GM18519 (cell line): ENCODE data around the gene PEX19.

Experiments used
- ATAC-seq: cut with Tn5 transposase; IDR thresholded peaks from one replicate; pipeline ENCODE4 v1.9.1; 2021; ENCODE audit warnings: mild to moderate bottlenecking, moderate library complexity; ENCODE audit not compliant: unreplicated experiment, low FRiP score

The PEX19 gene

GRCh38 chr1:160282807-160283206, 2.1 kb downstream of the PEX19 start:
- ATAC-seq = no peak

DNA sequence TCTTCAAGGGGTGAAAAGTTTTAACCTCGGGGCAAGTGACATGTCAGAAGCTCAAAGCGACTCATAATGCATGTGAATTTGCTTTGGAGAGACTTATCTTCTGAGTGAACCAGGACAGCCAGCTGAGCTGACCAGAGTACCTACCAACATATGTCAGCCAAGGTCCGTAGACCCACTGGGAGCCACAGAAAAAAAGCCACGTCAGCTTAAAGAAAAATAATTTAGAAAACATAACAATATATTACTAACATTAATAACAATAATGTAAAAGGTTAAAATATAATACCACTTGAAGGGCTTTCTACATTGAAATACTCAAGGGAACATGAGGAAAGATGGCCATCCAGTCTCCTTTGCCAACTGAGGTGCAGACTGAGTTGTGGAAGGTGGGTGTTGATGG, 6.9 kb downstream of the PEX19 start:
- no peak for ATAC-seq

DNA sequence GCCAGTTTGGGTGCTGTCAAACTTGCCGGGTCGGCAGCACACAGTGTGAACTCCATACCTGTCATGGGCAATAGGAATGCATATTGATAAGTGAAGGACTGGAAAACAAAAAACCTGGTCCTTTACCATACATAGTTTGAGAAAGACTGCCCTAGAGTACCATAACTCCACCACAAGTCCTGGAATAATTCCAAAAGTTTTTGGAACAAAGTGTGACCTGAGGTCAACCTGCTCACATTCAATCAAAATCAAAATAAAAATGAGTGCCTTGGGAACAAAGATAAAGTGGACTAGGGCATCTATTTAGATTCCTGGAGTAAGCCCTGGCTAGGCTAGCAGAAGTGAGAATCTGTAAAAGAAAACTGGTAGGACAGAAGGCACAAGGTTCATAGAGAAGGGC, 7.6 kb downstream of the PEX19 start:
- ATAC-seq = no peak

DNA sequence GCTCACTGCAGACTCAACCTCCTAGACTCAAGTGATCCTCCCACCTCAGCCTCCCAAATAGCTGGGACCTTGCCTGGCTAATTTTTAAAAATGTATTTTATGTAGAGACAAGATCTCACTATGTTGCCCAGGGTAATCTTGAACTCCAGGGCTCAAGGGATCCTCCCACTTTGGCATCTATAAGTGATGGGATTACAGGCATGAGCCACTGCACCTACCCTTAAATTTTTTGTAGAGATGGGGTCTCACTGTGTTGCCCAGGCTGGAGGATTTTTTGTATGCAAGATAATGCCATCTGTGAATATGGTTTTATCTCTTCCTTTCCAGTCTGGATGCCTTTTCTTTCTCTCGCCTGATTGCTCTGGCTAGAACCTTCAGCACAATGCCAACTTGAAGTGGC, 13.9 kb downstream of the PEX19 start:
- ATAC-seq = no peak

- no peak for ATAC-seq
These were observed 17.5 kb downstream of the PEX19 start for GRCh38 chr1:160267284-160267991.

DNA sequence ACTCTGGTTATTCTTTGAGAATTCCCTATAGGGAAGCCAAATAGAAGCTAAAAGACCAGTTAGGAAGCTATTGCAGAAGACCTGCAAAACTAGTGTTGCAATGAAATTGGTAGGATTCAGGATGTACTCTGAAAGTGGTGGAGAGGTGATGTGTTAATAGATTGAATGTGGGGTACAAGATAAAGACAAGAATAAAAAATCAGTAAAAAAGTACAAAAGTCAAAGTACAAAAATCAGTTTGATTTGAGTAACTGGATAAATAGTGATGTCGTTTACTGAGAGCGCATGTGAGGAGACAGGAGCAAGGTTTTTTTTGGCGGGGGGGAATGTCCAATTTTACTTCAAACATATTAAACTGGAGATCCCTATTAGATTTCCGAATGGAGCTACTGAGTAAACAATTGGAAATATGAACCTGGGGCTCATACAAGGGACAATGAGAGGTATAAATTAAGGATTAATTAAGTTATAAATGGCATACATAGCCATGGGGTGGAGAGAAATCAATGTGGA, 20.1 kb downstream of the PEX19 start:
- no peak for ATAC-seq

GRCh38 chr1:160261893-160262794, 22.8 kb downstream of the PEX19 start, which contains the start of gene DCAF8:
Gene DCAF8, minus strand, starts transcription at chr1:160262549. Its CDS starts 18,541 bp downstream, at chr1:160244008.
- peak; percentile 73 for ATAC-seq

DNA sequence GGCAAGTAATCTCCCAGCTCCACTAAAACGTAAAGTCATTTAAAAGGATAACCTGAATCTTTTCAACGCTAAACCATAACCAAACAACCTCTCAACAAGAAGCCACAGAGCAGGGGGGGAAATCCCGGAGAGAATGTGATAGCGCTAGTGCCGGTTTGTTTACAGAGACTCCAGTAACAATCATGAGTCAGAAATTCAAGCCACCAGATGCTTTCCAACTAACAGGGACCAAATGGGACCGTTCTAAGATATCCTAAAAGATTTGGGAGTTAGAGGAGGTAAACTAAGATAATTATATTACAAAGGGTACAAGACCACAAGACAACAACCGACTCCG, 23.4 kb downstream of the PEX19 start:
- ATAC-seq = no peak

DNA sequence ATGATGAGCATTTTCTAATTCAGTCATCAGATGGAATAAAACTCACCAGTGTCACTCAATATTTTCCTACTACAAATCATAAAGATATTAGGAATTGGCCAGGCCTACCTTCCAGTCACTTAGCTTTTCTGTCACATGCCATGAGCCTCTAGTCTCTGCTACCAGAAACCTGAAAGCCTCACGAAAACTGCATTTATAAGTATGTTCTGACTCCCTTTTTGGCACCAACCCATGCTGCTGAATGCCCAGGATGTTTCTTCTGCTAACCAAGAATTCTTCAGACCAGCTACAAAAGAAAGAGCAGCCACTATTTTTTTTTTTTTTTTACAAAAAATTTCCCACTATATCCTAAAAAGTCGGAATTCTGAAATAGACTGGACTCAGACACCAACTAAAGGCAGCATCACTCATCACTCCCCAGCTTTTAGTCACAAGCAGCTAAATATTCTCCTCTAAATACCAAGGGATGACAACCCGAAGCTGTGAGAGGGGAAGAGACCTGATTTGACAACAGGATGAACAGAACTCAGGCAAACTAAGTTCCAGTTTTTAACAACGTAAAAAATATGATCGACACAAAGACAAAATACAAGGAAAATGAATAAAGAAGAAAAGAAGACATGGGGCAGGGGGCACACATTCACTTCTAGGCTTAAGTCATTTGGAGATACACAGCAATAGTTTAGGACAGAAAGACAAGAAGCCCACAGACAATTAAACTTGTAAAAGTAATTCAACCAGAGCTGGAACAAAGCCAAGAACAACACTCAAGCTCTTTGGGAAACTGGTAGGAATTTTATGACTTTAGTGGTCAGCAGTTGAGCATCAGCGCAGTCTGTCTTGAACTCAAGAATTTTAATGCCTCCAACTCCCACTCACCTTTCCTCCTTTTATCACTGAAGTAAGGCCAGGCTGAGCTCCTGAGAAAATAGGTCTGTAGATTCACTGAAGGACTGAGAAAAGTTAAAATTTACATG, 24.2 kb downstream of the PEX19 start:
- ATAC-seq = no peak

DNA sequence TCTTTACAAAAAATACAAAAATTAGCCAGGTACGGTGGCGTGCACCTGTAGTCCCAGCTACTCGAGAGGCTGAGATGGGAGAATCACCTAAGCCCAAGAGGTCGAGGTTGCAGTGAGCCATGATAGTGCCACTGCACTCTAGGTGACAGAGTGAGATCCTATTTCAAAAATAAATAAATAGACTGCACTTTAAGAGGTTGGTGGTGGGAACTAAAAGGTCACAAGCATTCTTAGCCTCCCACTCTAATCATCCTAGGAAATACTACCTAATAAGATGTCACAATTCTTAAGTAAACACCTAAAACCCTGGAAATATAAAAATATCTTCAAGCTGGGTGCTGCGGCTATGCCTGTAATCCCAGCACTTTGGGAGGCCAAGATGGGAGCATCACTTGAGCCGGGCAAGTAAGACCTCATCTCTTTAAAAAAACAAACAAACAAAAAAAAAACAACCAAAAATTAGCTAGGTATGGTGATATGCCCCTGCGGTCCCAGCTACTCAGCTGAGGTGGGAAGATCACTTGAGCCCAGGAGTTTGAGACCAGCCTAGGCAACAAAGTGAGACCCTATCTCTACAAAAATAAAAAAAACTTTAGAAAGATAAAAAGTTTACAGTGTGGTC, 26.6 kb downstream of the PEX19 start:
- ATAC-seq = no peak

DNA sequence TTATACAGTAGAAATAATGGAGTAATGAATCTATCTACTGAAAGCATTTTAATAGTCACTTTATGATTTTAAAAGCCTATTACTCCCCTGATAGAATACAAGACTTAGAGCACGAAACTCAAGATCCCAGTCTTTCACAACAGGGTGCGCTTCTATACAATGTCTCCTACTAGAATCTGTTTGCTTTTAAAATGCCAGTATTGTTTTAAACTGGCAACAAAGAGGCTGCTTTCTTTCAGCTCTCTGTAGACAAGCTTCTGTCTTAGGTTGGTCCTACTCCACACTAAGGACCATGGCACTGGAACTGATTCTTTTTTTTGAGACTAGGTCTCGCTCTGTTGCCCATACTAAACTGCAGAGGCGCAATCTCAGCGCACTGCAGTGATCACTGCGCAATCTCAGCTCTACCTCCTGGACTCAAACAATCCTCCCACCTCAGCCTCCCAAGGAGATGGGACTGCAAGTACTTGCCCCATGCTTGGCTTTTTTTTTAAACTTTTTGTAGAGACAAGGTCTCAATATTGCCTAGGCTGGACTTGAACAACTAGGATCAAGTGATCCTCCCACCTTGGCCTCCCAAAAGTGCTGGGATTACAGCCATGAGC, 27.4 kb downstream of the PEX19 start:
- no peak for ATAC-seq

DNA sequence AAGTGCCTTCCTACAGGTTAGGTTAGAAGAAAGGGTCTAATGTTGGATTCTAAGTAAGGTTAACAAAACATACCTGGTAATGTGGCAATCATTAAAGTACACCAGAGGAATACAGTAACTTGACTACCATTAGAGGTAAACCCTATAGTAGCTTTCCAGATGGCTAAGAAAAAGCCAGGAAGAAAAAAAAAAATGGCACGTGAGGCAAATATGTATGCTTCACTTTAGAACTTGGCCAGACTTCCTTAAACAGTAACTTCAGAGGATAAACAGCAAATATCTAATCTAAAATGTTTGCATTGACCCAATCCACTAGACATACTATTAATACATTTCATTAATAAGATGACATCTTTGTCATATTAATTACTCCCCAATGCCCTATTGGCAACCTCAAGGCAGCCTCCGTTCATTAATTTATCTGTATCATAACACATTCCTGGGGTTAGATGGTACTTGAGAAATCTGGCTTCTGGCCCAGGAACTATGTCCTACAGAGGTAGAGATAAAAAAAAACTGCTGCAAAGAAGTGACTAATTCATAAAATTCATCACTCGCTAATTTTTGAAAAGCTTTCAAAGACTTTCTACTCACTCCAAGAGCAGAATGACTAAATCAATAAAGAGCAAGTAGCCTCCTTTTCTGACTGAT, 28.4 kb downstream of the PEX19 start:
- no peak for ATAC-seq

GRCh38 chr1:160255781-160256300, 29.1 kb downstream of the PEX19 start:
- no peak for ATAC-seq

GRCh38 chr1:160251687-160252526, 33.0 kb downstream of the PEX19 start:
- ATAC-seq = no peak

- ATAC-seq = no peak
These were observed 33.9 kb downstream of the PEX19 start for GRCh38 chr1:160251011-160251410.

GRCh38 chr1:160247053-160247452, 37.9 kb downstream of the PEX19 start:
- ATAC-seq = no peak

DNA sequence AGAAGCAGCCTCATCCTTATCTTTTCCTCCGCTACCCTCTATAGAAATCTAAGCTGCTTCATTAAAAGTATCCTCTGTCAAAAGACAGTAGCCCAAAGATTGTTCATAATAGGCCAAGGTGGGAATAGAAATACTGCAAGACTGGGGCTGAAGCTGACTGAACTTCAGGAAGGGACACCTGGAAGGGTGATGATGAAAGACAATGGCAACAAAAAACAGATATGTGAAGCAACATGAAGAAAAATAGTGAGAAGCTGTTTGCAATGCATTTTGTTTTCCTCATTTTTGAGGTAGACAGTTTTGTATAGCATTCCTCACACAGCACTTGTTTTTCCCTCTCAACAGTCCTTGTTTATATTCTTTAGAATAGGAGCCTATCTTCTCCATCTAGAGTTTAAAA, 39.5 kb downstream of the PEX19 start:
- ATAC-seq = no peak

- no peak for ATAC-seq
These were observed 40.7 kb downstream of the PEX19 start for GRCh38 chr1:160244209-160244608.
